Measurements from ENCODE around the gene RAD51AP2.

The RAD51AP2 gene

GRCh38 chr2:17541531-17541950 is 23.3 kb upstream of the RAD51AP2 start:
- DNase-seq (ENCODE audit: extremely low read depth, low read depth): no peak
- TF ChIP-seq CTCF (IDR thresholded peaks at IDR 0.05; ENCODE audit: low read depth, low read length): no peak

GRCh38 chr2:17540813-17541530 is 22.7 kb upstream of the RAD51AP2 start:
- no peak for TF ChIP-seq CTCF (IDR thresholded peaks at IDR 0.05; ENCODE audit: low read depth, low read length)
- no peak for DNase-seq (ENCODE audit: extremely low read depth, low read depth)

GRCh38 chr2:17540093-17540812 is 22.0 kb upstream of the RAD51AP2 start, which contains the start of gene VSNL1:
TSS of gene VSNL1 (plus strand) at chr2:17540696. CDS start at chr2:17592075, 51,379 bp downstream.
- TF ChIP-seq CTCF (IDR thresholded peaks at IDR 0.05; ENCODE audit: low read depth, low read length): no peak

GRCh38 chr2:17539611-17540092 is 21.4 kb upstream of the RAD51AP2 start:
- TF ChIP-seq CTCF (IDR thresholded peaks at IDR 0.05; ENCODE audit: low read depth, low read length): no peak
- no peak for DNase-seq (ENCODE audit: extremely low read depth, low read depth)

More at GRCh38 chr2:17540093-17540812, 22.0 kb upstream of the RAD51AP2 start, which contains the start of gene VSNL1:
- no peak for DNase-seq (ENCODE audit: extremely low read depth, low read depth)

GRCh38 chr2:17538844-17539554 is 20.8 kb upstream of the RAD51AP2 start:
- DNase-seq (ENCODE audit: extremely low read depth, low read depth): no peak
- TF ChIP-seq CTCF (IDR thresholded peaks at IDR 0.05; ENCODE audit: low read depth, low read length): no peak

GRCh38 chr2:17538022-17538843 is 20.0 kb upstream of the RAD51AP2 start:
- TF ChIP-seq CTCF (IDR thresholded peaks at IDR 0.05; ENCODE audit: low read depth, low read length): no peak
- DNase-seq (ENCODE audit: extremely low read depth, low read depth): no peak

Measured in AG09319 (cell line).